ENCODE measurements around the gene BTRC. TPM values are rescaled to one million over a fixed set of nuclear protein-coding genes. Genes with fewer than 3 reads are reported as not detected.

The BTRC gene
- total RNA-seq, 1 experiment from 2014 or later = 29.1 TPM

DNA sequence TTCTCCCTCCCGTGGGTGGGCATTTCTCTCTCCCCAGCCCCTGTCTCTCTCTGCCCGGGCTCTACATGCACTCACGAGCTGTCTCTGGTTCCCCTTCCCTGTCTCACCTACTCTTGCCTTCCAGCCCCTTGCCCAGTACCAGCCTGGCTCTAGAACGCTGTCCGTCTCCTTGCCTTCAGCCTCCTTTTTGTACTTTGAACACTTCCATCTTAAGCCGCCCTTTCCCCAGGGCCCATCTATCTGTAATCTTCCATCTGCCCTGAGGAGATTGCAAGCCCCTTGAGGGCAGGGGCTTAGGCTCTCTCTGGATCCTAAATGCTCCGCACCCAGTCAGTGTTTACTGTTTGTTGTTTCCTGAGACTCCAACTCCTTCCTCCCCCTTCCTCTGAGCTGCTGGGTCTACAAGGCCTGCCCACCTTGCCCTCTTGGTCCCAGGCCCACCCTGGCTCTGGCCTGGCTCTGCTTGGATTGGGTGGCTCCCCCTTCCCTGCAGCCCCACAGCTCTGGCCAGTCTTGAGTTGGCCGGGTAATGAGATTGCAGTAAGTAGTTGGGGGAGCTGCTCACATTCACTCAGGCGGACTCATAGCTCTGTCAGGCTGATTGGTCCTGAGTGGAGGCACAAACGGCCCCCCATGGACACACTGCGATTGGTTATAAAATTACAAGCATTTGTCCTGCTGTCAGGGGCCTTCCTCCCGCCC is 205.8 kb downstream of the BTRC start:
- Histone ChIP-seq H3K79me2 (ENCODE audit: insufficient read depth, low read length) (no peaks in the 10 kb centered on the region), H3K27me3 (ENCODE audit: insufficient read depth, low read length) (no peaks in the 10 kb centered on the region; the same call in 1 of the 2 replicates), H3K9me2 (ENCODE audit: insufficient read depth) (no peaks in the 10 kb centered on the region), H3K4me2 (ENCODE audit: low read length) (no peak overlapping the region), H3K4me3 (replicated peaks in 1 of 2; ENCODE audit: low read depth in 1 of 2, low read length in 2 of 2) (no peak overlapping the region), H4K20me1 (ENCODE audit: insufficient read depth) (no peaks in the 10 kb centered on the region), H3K4me1 (ENCODE audit: control insufficient read depth in 1 of 2, insufficient read depth in 2 of 2, low read length in 2 of 2) (peaks cover 6 to 12% of the 10 kb centered on the region in 2 experiments; a peak in 3 of 4 replicates), H3K27ac (ENCODE audit: low read depth, low read length) (no peak overlapping the region), H3K9ac (ENCODE audit: low read length) (no peak overlapping the region), H2AFZ (ENCODE audit: low read depth, low read length, poor library complexity, severe bottlenecking) (no peak overlapping the region), H3K36me3 (ENCODE audit: control insufficient read depth in 1 of 2, insufficient read depth in 2 of 2, low read length in 2 of 2) (0 out of 4 replicates have a peak, but pooled peaks cover 0 to 3% of the 10 kb centered on the region in 2 experiments), H3K9me3 (ENCODE audit: control insufficient read depth in 1 of 2, insufficient read depth in 1 of 2, low read depth in 1 of 2, low read length in 2 of 2) (no peaks in the 10 kb centered on the region)
- CTCF ChIA-PET = interaction anchor here (2.2 kb wide), 1 partner anchor 346 kb away, joined by 9 read pairs; no protein-coding TSS in a partner anchor
- RAD21 ChIA-PET (ENCODE audit: low non-redundant PET in 1 of 2, low total read pairs in 2 of 2, uncharacterized antibody in 2 of 2, unreplicated experiment in 2 of 2) = no interaction called here
- ATAC-seq (no peak), DNase-seq (ENCODE audit: low read depth, low spot score) (no peak)
- POLR2A ChIA-PET = no interaction called here
- intact Hi-C loops (cut with micrococcal nuclease) = no loop called here
- TF ChIP-seq ZNF274 (IDR thresholded peaks at IDR 0.05; ENCODE audit: low read depth, low read length) (no peak), SRF (IDR thresholded peaks at IDR 0.05; ENCODE audit: low read depth) (no peak), SP1 (IDR thresholded peaks at IDR 0.05; ENCODE audit: low read depth) (no peak), JUND (IDR thresholded peaks at IDR 0.05) (no peak), SIN3A (IDR thresholded peaks at IDR 0.05; ENCODE audit: low read depth) (no peak), FOSL1 (IDR thresholded peaks at IDR 0.05; ENCODE audit: low read depth) (no peak)
- TF ChIP-seq, protein P1, sequence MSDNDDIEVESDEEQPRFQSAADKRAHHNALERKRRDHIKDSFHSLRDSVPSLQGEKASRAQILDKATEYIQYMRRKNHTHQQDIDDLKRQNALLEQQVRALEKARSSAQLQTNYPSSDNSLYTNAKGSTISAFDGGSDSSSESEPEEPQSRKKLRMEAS (IDR thresholded peaks at IDR 0.05) = no peak
- TF ChIP-seq, protein P2, sequence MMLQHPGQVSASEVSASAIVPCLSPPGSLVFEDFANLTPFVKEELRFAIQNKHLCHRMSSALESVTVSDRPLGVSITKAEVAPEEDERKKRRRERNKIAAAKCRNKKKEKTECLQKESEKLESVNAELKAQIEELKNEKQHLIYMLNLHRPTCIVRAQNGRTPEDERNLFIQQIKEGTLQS (IDR thresholded peaks at IDR 0.05) = no peak
- no TSS peak for BruUV-seq (replicated peaks)

DNA sequence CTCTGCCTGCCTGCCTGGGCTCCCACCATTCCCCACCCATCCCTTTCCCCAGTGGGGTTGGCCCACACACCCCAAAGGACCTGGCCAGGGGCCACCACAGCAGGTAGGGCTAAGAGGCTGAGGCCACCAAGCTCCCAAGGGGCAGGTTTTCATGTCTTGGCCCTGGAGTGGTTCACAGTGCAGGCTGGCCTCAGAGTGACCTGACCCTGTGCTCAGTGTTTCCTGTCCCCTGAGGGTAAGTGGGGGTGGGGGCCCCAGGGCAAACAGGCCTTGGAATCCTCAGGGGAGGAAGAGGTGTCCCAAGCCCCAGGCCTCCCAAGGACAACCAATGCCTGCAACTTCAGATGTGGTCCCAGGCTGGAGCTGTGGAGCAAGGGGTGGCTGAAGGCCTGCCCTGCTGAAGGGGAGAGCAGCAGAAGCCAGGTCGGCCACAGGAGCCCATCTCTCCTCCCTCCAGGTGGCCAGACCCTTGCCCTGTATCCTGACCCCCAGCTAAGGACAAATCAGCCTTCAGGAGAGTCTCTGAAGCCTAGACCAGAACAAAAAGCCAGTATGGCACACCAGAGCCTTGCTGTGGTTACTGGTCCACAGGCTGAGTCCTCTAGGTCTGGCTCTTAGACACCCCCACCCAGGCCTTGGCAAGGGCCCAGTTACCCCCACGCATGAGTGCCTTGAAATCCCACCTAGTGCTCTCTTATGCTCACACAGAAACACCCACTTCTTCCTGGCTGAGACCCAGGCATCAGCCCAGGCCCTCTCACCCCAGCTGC is 206.5 kb downstream of the BTRC start:
- no peak for ATAC-seq
- no peaks in the 10 kb centered on the region for H3K79me2 ChIP-seq (ENCODE audit: insufficient read depth, low read length)
- intact Hi-C loops (cut with micrococcal nuclease) = no loop called here
- H3K9me3 ChIP-seq (ENCODE audit: control insufficient read depth in 1 of 2, insufficient read depth in 1 of 2, low read depth in 1 of 2, low read length in 2 of 2) = no peaks in the 10 kb centered on the region
- peaks cover 6 to 12% of the 10 kb centered on the region in 2 experiments; a peak in 3 of 4 replicates for H3K4me1 ChIP-seq (ENCODE audit: control insufficient read depth in 1 of 2, insufficient read depth in 2 of 2, low read length in 2 of 2)
- no peak overlapping the region for H3K4me3 ChIP-seq (replicated peaks in 1 of 2; ENCODE audit: low read depth in 1 of 2, low read length in 2 of 2)
- no peaks in the 10 kb centered on the region for H4K20me1 ChIP-seq (ENCODE audit: insufficient read depth)
- ChIA-PET RAD21 (ENCODE audit: low non-redundant PET in 1 of 2, low total read pairs in 2 of 2, uncharacterized antibody in 2 of 2, unreplicated experiment in 2 of 2) (no interaction called here), POLR2A (no interaction called here), CTCF (interaction anchor here (1.4 to 2.2 kb wide), 2 partner anchors 259 to 346 kb away, joined by 3 to 9 read pairs; no protein-coding TSS in a partner anchor)
- H3K27ac ChIP-seq (ENCODE audit: low read depth, low read length) = no peak overlapping the region
- H3K36me3 ChIP-seq (ENCODE audit: control insufficient read depth in 1 of 2, insufficient read depth in 2 of 2, low read length in 2 of 2) = 0 out of 4 replicates have a peak, but pooled peaks cover 0 to 3% of the 10 kb centered on the region in 2 experiments
- H2AFZ ChIP-seq (ENCODE audit: low read depth, low read length, poor library complexity, severe bottlenecking) = no peak overlapping the region
- DNase-seq (ENCODE audit: low read depth, low spot score) = no peak
- H3K27me3 ChIP-seq (ENCODE audit: insufficient read depth, low read length) = no peaks in the 10 kb centered on the region; the same call in 1 of the 2 replicates
- no peak overlapping the region for H3K4me2 ChIP-seq (ENCODE audit: low read length)
- BruUV-seq (replicated peaks) = no TSS peak
- H3K9me2 ChIP-seq (ENCODE audit: insufficient read depth) = no peaks in the 10 kb centered on the region
- H3K9ac ChIP-seq (ENCODE audit: low read length) = no peak overlapping the region
- TF ChIP-seq SP1 (IDR thresholded peaks at IDR 0.05; ENCODE audit: low read depth) (no peak), ZNF274 (IDR thresholded peaks at IDR 0.05; ENCODE audit: low read depth, low read length) (no peak), FOSL1 (IDR thresholded peaks at IDR 0.05; ENCODE audit: low read depth) (no peak), POLR2A (IDR thresholded peaks at IDR 0.05; ENCODE audit: borderline replicate concordance, extremely low read depth, insufficient read depth, insufficient read length) (no peak), POLR2AphosphoS5 (IDR thresholded peaks at IDR 0.05; ENCODE audit: low read depth, low read length) (no peak), JUND (IDR thresholded peaks at IDR 0.05) (no peak), SIN3A (IDR thresholded peaks at IDR 0.05; ENCODE audit: low read depth) (no peak), EZH2 (IDR thresholded peaks at IDR 0.05) (no peak), ZFX (IDR thresholded peaks at IDR 0.05) (no peak)
- TF ChIP-seq, protein P1 (IDR thresholded peaks at IDR 0.05) = no peak
- TF ChIP-seq, protein P2 (IDR thresholded peaks at IDR 0.05) = no peak
- TF ChIP-seq, protein P3, sequence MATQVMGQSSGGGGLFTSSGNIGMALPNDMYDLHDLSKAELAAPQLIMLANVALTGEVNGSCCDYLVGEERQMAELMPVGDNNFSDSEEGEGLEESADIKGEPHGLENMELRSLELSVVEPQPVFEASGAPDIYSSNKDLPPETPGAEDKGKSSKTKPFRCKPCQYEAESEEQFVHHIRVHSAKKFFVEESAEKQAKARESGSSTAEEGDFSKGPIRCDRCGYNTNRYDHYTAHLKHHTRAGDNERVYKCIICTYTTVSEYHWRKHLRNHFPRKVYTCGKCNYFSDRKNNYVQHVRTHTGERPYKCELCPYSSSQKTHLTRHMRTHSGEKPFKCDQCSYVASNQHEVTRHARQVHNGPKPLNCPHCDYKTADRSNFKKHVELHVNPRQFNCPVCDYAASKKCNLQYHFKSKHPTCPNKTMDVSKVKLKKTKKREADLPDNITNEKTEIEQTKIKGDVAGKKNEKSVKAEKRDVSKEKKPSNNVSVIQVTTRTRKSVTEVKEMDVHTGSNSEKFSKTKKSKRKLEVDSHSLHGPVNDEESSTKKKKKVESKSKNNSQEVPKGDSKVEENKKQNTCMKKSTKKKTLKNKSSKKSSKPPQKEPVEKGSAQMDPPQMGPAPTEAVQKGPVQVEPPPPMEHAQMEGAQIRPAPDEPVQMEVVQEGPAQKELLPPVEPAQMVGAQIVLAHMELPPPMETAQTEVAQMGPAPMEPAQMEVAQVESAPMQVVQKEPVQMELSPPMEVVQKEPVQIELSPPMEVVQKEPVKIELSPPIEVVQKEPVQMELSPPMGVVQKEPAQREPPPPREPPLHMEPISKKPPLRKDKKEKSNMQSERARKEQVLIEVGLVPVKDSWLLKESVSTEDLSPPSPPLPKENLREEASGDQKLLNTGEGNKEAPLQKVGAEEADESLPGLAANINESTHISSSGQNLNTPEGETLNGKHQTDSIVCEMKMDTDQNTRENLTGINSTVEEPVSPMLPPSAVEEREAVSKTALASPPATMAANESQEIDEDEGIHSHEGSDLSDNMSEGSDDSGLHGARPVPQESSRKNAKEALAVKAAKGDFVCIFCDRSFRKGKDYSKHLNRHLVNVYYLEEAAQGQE (IDR thresholded peaks at IDR 0.05; ENCODE audit: low read depth) = no peak

Measured in HCT116 (cell line).